Neural crest cell (in vitro differentiated cells): ENCODE measurements around the gene VAMP2. TPM values are rescaled to one million over a fixed set of nuclear protein-coding genes. Genes with fewer than 3 reads are reported as not detected.
A peak's percentile ranks its signal among the peaks of the same experiment; 100 is the strongest.

Experiments
- DNase-seq: peaks from one replicate; pipeline ENCODE4 v3.0.0; 2021; ENCODE audit warnings: low read depth, mixed read lengths, low spot score
- H3K27ac Mint-ChIP-seq: one replicate; pipeline ENCODE4 v1.8.0; 2021; ENCODE audit warnings: mild to moderate bottlenecking, mixed read lengths; ENCODE audit not compliant: unreplicated experiment
- H3K27me3 Mint-ChIP-seq: 2 replicates; pipeline ENCODE4 v1.8.0; 2021; ENCODE audit warnings: low read depth, mild to moderate bottlenecking, mixed read lengths
- H3K36me3 Mint-ChIP-seq: 2 replicates; pipeline ENCODE4 v1.8.0; 2021; ENCODE audit warnings: low read depth, mild to moderate bottlenecking, mixed read lengths
- H3K4me1 Mint-ChIP-seq: 2 replicates; pipeline ENCODE4 v1.8.0; 2021; ENCODE audit warnings: mixed read lengths
- H3K4me3 Mint-ChIP-seq: one replicate; pipeline ENCODE4 v1.8.0; 2021; ENCODE audit warnings: mild to moderate bottlenecking, mixed read lengths
- H3K9me3 Mint-ChIP-seq: 2 replicates; pipeline ENCODE4 v1.8.0; 2021; ENCODE audit warnings: mixed read lengths
- total RNA-seq: library from RNA; stranded (reverse); gene quantifications from 2 replicates; pipeline ENCODE4 v1.2.1, GENCODE V29; 2021
- TF ChIP-seq, protein P1 (sequence below): fragments of 200-600 bp; sonication (generic); conservative IDR thresholded peaks from 2 replicates; pipeline ENCODE4 v1.5.0; 2021; ENCODE audit warnings: antibody characterized with exemption, mild to moderate bottlenecking

The VAMP2 gene
- total RNA-seq, 1 donor from 2014 or later = 49.7 TPM

- Mint-ChIP-seq H3K27ac (peak overlapping the region; percentile 78), H3K4me1 (peaks cover 6% of the 10 kb centered on the region)
These were observed 15.5 kb downstream of the VAMP2 start for GRCh38 chr17:8147141-8147804.

DNA sequence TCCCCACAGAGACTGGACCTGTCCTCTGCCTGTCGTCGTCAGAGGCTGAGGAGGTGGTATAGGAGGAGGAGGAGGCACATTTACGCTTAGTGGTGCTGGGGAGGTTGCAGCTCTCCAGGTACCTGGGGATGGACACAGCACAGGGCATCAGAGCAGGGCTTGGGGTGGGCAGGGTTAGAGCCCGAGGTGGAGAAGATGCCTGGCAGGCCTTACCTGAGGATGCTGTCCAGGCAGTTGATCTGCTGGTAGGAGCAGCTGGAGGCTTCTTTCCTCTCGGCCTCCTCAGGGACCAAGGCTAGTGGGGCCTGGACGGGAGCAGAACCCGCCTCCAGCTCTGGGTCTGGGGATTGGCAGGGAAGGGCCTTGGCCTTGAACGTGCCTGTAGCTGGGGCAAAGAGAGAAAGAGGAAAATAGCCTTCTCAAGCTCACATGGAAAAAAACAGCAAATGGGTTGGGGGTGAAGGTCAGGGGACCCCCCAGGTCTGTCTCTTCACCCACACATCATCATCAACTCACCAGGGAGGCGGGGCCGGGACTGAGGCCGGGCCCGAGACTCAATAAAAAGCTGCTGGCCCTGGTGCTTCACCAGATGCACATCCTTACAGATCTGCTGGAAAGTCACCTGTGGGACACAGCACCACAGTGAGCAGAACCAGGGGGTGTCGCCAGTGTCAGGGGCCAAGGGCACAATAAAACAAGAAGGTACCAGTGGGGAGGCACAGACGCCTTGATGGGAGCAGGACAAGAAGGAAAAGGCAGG, 16.2 kb downstream of the VAMP2 start:
- no peaks in the 10 kb centered on the region for H3K9me3 Mint-ChIP-seq
- H3K4me3 Mint-ChIP-seq = peak overlapping the region; percentile 61
- H3K36me3 Mint-ChIP-seq = peaks cover 4% of the 10 kb centered on the region
- H3K27ac Mint-ChIP-seq = peak overlapping the region; percentile 78
- no peak for DNase-seq
- TF ChIP-seq, protein P1, sequence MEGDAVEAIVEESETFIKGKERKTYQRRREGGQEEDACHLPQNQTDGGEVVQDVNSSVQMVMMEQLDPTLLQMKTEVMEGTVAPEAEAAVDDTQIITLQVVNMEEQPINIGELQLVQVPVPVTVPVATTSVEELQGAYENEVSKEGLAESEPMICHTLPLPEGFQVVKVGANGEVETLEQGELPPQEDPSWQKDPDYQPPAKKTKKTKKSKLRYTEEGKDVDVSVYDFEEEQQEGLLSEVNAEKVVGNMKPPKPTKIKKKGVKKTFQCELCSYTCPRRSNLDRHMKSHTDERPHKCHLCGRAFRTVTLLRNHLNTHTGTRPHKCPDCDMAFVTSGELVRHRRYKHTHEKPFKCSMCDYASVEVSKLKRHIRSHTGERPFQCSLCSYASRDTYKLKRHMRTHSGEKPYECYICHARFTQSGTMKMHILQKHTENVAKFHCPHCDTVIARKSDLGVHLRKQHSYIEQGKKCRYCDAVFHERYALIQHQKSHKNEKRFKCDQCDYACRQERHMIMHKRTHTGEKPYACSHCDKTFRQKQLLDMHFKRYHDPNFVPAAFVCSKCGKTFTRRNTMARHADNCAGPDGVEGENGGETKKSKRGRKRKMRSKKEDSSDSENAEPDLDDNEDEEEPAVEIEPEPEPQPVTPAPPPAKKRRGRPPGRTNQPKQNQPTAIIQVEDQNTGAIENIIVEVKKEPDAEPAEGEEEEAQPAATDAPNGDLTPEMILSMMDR = no peak
- H3K27me3 Mint-ChIP-seq = no peaks in the 10 kb centered on the region
- H3K4me1 Mint-ChIP-seq = peaks cover 3% of the 10 kb centered on the region

More at GRCh38 chr17:8147141-8147804, 15.5 kb downstream of the VAMP2 start:
- Mint-ChIP-seq H3K27me3 (no peaks in the 10 kb centered on the region), H3K36me3 (peaks cover 4% of the 10 kb centered on the region), H3K9me3 (no peaks in the 10 kb centered on the region), H3K4me3 (no peak overlapping the region)
- TF ChIP-seq, protein P1 = no peak
- DNase-seq = no peak

DNA sequence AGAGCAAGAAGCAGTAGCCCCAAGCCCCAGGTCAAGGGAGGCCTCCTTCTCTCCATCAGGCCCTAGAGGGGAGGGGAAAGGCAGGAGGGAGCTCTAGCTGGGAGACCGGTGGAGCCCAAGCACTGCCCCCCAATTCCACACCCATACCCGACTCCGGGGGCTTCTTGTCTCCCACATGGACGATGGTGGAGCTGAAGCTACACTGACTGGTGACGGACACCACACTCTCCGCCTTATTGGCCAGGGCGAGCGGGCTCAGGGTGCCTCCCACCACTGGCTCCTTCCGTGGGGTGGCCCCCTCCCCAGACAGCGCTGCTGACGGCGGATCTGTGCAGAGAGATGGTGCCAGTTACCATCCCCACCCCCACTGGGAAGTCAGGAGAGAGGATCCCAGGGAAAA, 16.9 kb downstream of the VAMP2 start:
- TF ChIP-seq, protein P1 = no peak
- no peak overlapping the region for H3K27ac Mint-ChIP-seq
- no peak for DNase-seq
- H3K9me3 Mint-ChIP-seq = no peaks in the 10 kb centered on the region
- H3K4me1 Mint-ChIP-seq = no peaks in the 10 kb centered on the region
- no peaks in the 10 kb centered on the region for H3K27me3 Mint-ChIP-seq
- H3K36me3 Mint-ChIP-seq = peaks cover 4% of the 10 kb centered on the region
- peak overlapping the region; percentile 61 for H3K4me3 Mint-ChIP-seq

DNA sequence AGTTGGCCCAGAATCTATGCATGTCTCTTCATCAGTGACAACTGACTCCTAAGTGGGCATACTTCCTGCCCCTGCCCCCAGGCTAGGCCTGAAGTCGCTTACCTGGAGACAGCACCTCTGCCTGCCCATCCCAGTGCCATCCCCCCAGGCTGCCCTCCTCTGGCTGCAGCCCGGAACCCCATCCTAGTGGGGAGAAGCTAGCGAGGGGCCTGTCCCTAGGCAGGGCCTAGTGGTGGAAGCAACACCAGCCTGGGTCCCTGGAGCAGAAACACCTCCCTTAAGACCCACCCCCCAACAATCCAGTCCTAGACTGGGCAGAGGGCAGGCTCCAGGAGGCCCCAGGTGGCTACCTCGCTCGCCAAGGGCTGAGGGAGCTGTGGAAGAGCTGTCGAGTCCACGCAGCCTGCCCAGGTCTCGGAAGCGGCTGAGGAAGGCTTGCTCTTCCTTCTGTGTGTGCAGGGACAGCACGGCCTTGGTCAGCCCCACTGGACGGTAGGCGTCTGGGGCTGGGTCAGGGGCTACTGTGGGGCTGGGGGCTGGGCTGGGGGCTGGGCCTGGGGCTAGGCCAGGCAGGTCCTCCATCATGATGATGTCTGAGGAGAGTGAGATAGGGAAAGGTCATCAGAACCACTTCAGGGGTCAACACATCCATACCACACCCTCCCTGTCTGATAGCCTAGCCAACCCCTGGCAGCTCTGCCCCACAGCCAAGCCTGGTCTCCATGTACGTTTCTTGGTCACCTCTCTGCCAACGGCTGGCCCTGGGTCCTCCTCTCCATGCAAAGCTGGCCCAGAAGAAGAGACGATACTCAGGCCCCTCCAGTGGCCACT, 18.1 kb downstream of the VAMP2 start:
- no peak for DNase-seq
- H3K36me3 Mint-ChIP-seq = peaks cover 4% of the 10 kb centered on the region
- H3K9me3 Mint-ChIP-seq = no peaks in the 10 kb centered on the region
- H3K4me1 Mint-ChIP-seq = no peaks in the 10 kb centered on the region
- H3K27me3 Mint-ChIP-seq = no peaks in the 10 kb centered on the region
- no peak overlapping the region for H3K4me3 Mint-ChIP-seq
- no peak overlapping the region for H3K27ac Mint-ChIP-seq
- TF ChIP-seq, protein P1 = no peak

DNA sequence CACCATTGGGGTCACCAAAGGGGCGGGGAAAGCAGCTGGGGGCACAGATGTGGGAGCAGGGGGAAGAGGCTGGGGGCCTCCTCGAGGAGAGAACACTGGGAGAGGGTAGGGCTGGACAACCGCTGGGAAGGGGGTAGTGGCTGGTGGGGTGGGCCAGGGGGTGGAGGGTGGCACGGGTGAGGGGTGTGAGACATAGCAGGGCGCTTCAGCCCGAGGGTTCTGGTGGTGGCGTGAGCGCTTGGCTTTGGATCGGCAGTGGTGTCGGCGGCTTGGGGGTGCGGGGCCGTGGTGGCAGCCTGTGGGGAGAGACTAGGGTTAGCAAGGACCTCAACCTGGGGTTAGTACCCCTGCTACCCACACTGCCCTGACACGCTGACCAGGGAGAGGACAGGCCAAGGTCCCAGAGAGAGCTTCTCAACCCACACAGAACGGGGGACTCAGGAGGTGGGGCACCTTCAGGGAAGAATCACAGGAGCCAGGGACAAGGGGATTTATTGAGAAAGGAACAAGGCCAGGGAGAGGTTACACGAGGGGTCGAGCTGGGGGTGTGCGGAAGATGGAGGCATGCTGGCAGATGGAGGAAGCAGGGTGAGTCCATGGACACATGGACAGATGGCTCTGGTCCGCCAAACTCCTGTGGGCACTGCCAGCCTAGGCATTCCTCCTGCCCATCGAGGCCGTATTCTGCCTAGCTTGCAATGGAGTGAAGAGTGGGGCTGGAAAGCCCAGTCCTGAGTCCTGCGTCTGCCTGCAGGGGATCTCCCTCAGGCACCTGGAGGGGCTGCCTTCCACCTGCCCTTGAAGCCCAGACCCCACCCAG, 19.0 kb downstream of the VAMP2 start:
- Mint-ChIP-seq H3K4me3 (no peak overlapping the region), H3K4me1 (no peaks in the 10 kb centered on the region), H3K9me3 (no peaks in the 10 kb centered on the region), H3K36me3 (peaks cover 4% of the 10 kb centered on the region), H3K27ac (peak overlapping the region; percentile 19), H3K27me3 (no peaks in the 10 kb centered on the region)
- no peak for DNase-seq
- TF ChIP-seq, protein P1 = no peak
